Calu3 (cell line): ENCODE results near the gene RAB11FIP4. TPM values are rescaled to one million over a fixed set of nuclear protein-coding genes. Genes with fewer than 3 reads are reported as not detected.

Source experiments
- BruUV-seq: library from RNA; stranded (reverse); fragments of 400-500 nt; replicated peaks from 2 replicates; lab custom pipeline; 2021; lab: Mats Ljungman, UMichigan
- CTCF ChIA-PET: fragments of 300-600 bp; sonication (Branson Sonifier 250); formaldehyde crosslinking; loops from one replicate; lab custom pipeline; 2022; ENCODE audit warnings: antibody characterized with exemption; lab: Charles Lee
- DNase-seq: peaks from one replicate; pipeline ENCODE4 v3.0.0; 2022
- H3K27ac Mint-ChIP-seq: one replicate; pipeline ENCODE4 v1.8.0; 2022; ENCODE audit warnings: mixed read lengths; ENCODE audit not compliant: unreplicated experiment
- H3K27me3 Mint-ChIP-seq: one replicate; pipeline ENCODE4 v1.8.0; 2022; ENCODE audit warnings: mixed read lengths; ENCODE audit not compliant: unreplicated experiment
- H3K36me3 Mint-ChIP-seq: one replicate; pipeline ENCODE4 v1.8.0; 2022; ENCODE audit warnings: mild to moderate bottlenecking, moderate library complexity, mixed read lengths; ENCODE audit not compliant: insufficient read depth, unreplicated experiment
- H3K4me1 Mint-ChIP-seq: one replicate; pipeline ENCODE4 v1.8.0; 2022; ENCODE audit warnings: mild to moderate bottlenecking, low read depth, mixed read lengths; ENCODE audit not compliant: unreplicated experiment
- H3K4me3 Mint-ChIP-seq: one replicate; pipeline ENCODE4 v1.8.0; 2022; ENCODE audit warnings: mild to moderate bottlenecking, low read depth, moderate library complexity, mixed read lengths; ENCODE audit not compliant: unreplicated experiment
- H3K9me3 Mint-ChIP-seq: one replicate; pipeline ENCODE4 v1.8.0; 2022; ENCODE audit warnings: low read depth, mixed read lengths; ENCODE audit not compliant: unreplicated experiment
- CTCF ChIP-seq: fragments of 200-600 bp; IDR thresholded peaks from one replicate; pipeline ENCODE4 v1.8.0; 2022; ENCODE audit warnings: antibody characterized with exemption; ENCODE audit not compliant: unreplicated experiment
- intact Hi-C: fragments of 100-400 bp; cut with micrococcal nuclease; formaldehyde crosslinking; loops from one replicate; pipeline ENCODE4 v1.10.0; 2022; ENCODE audit not compliant: unreplicated experiment
- total RNA-seq: library from RNA; stranded (reverse); gene quantifications from 2 replicates; pipeline ENCODE4 v1.2.3, GENCODE V29; 2022

RAB11FIP4 gene
- total RNA-seq, 1 experiment from 2014 or later: 27.9 TPM

GRCh38 chr17:31492880-31493655, 101.6 kb downstream of the RAB11FIP4 start:
- CTCF ChIA-PET: no interaction called here
- no peaks in the 10 kb centered on the region for H3K9me3 Mint-ChIP-seq
- peaks cover 14% of the 10 kb centered on the region for H3K36me3 Mint-ChIP-seq
- no peak overlapping the region for H3K4me3 Mint-ChIP-seq
- no TSS peak for BruUV-seq
- H3K4me1 Mint-ChIP-seq: peaks cover 47% of the 10 kb centered on the region
- intact Hi-C loops: no loop called here
- no peak for DNase-seq
- no peak for TF ChIP-seq CTCF
- no peaks in the 10 kb centered on the region for H3K27me3 Mint-ChIP-seq
- no peak overlapping the region for H3K27ac Mint-ChIP-seq

- no peak for DNase-seq
- Mint-ChIP-seq H3K4me1 (peaks cover 51% of the 10 kb centered on the region), H3K27me3 (no peaks in the 10 kb centered on the region), H3K27ac (no peak overlapping the region), H3K36me3 (peaks cover 11% of the 10 kb centered on the region), H3K9me3 (no peaks in the 10 kb centered on the region), H3K4me3 (no peak overlapping the region)
- no peak for TF ChIP-seq CTCF
- intact Hi-C loops: no loop called here
- no TSS peak for BruUV-seq
- CTCF ChIA-PET: no interaction called here
Observed at GRCh38 chr17:31493656-31494155, 102.2 kb downstream of the RAB11FIP4 start.

GRCh38 chr17:31494259-31495021, 103.0 kb downstream of the RAB11FIP4 start:
- peaks cover 4% of the 10 kb centered on the region for H3K36me3 Mint-ChIP-seq
- intact Hi-C loops: no loop called here
- peaks cover 52% of the 10 kb centered on the region for H3K4me1 Mint-ChIP-seq
- no peak overlapping the region for H3K4me3 Mint-ChIP-seq
- DNase-seq: no peak
- no peaks in the 10 kb centered on the region for H3K27me3 Mint-ChIP-seq
- no TSS peak for BruUV-seq
- no peaks in the 10 kb centered on the region for H3K9me3 Mint-ChIP-seq
- no peak for TF ChIP-seq CTCF
- CTCF ChIA-PET: interaction anchor here (0.6 kb wide), 1 partner anchor 426 kb away, joined by 5 read pairs; no protein-coding TSS in a partner anchor
- peak overlapping the region; percentile 66 for H3K27ac Mint-ChIP-seq

GRCh38 chr17:31495022-31495885, 103.8 kb downstream of the RAB11FIP4 start:
- Mint-ChIP-seq H3K4me1 (peaks cover 52% of the 10 kb centered on the region), H3K9me3 (no peaks in the 10 kb centered on the region), H3K27ac (peak overlapping the region; percentile 66), H3K36me3 (no peaks in the 10 kb centered on the region), H3K27me3 (no peaks in the 10 kb centered on the region), H3K4me3 (no peak overlapping the region)
- no peak for TF ChIP-seq CTCF
- intact Hi-C loops: no loop called here
- CTCF ChIA-PET: interaction anchor here (0.6 kb wide), 1 partner anchor 426 kb away, joined by 5 read pairs; no protein-coding TSS in a partner anchor
- DNase-seq: peak; percentile 60
- no TSS peak for BruUV-seq
